T-helper 2 cell treated with Interferon-gamma antibody and Interleukin-4, amounts not matched to agents 5 μg/mL and 100 μg/mL, for 36 hours (primary cell): Measurements from ENCODE around the gene LRRTM3.

Source experiments
- DNase-seq: peaks from one replicate; pipeline ENCODE4 v3.0.0; 2021; ENCODE audit warnings: low spot score
- H3K27ac Mint-ChIP-seq: one replicate; pipeline ENCODE4 v1.8.0; 2021; ENCODE audit warnings: mild to moderate bottlenecking, mixed read lengths
- H3K27me3 Mint-ChIP-seq: one replicate; pipeline ENCODE4 v1.8.0; 2021; ENCODE audit warnings: low read depth, mixed read lengths
- H3K36me3 Mint-ChIP-seq: one replicate; pipeline ENCODE4 v1.8.0; 2021; ENCODE audit warnings: low read depth, mixed read lengths
- H3K4me1 Mint-ChIP-seq: one replicate; pipeline ENCODE4 v1.8.0; 2021; ENCODE audit warnings: low read depth, mixed read lengths
- H3K4me3 Mint-ChIP-seq: one replicate; pipeline ENCODE4 v1.8.0; 2022; ENCODE audit warnings: mild to moderate bottlenecking, moderate library complexity, mixed read lengths
- H3K9me3 Mint-ChIP-seq: one replicate; pipeline ENCODE4 v1.8.0; 2021; ENCODE audit warnings: mixed read lengths

The LRRTM3 gene

DNA sequence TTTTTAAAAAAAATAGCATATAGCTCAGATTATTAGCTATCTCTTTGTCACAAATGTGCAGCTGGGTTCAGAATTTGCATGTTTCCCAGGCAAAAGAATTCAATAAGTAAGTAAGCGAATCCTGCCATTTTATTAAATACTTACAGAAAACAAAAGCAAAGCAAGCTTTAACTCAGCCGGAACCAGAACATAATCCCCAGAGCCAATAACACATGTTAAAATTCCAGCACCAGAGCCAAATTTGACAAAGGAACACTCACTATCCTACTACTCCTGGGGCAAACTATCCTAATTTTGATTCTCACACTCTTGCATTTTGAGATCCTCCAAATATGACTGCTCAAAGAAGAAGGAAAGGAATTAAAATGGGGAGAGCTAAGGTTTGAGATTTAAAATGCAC is 32.6 kb downstream of the LRRTM3 start:
- H3K9me3 Mint-ChIP-seq, result no peaks in the 10 kb centered on the region
- H3K27ac Mint-ChIP-seq, result no peak overlapping the region
- H3K4me1 Mint-ChIP-seq, result no peaks in the 10 kb centered on the region
- H3K36me3 Mint-ChIP-seq, result no peaks in the 10 kb centered on the region
- DNase-seq, result no peak
- H3K4me3 Mint-ChIP-seq, result no peak overlapping the region
- peaks cover 7% of the 10 kb centered on the region for H3K27me3 Mint-ChIP-seq

GRCh38 chr10:66964946-66965345 is 39.1 kb downstream of the LRRTM3 start:
- Mint-ChIP-seq H3K36me3 (no peaks in the 10 kb centered on the region), H3K4me1 (no peaks in the 10 kb centered on the region), H3K27ac (no peak overlapping the region), H3K4me3 (no peak overlapping the region), H3K27me3 (no peaks in the 10 kb centered on the region), H3K9me3 (no peaks in the 10 kb centered on the region)
- DNase-seq, result no peak

DNA sequence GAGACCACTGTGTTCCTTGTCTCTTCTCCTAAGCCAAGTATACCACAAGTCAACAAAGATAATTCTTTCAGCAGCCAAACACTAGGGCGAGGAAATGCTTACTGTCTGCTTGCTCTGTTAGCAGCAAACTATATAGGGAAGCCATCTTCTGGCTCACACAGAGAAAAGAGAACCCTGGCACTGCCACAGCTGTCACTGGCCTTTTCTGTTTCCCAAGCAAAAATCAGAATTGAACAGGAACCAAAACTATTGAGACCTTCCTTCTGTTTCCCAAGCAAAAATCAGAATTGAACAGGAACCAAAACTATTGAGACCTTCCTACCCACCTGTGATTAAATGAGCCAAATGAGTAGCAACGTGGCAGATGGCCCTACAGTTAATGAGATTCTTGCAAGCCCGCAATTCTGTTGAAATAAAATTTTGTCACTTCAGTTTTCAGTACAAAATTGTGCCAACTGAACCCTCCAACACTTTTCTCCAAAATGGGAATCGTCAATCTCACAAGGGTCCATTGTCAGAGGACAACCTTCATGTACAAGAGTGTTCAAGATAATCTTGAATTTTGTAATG is 54.5 kb downstream of the LRRTM3 start:
- no peaks in the 10 kb centered on the region for H3K27me3 Mint-ChIP-seq
- H3K4me3 Mint-ChIP-seq, result no peak overlapping the region
- no peaks in the 10 kb centered on the region for H3K9me3 Mint-ChIP-seq
- no peak for DNase-seq
- no peaks in the 10 kb centered on the region for H3K36me3 Mint-ChIP-seq
- H3K27ac Mint-ChIP-seq, result no peak overlapping the region
- H3K4me1 Mint-ChIP-seq, result no peaks in the 10 kb centered on the region

DNA sequence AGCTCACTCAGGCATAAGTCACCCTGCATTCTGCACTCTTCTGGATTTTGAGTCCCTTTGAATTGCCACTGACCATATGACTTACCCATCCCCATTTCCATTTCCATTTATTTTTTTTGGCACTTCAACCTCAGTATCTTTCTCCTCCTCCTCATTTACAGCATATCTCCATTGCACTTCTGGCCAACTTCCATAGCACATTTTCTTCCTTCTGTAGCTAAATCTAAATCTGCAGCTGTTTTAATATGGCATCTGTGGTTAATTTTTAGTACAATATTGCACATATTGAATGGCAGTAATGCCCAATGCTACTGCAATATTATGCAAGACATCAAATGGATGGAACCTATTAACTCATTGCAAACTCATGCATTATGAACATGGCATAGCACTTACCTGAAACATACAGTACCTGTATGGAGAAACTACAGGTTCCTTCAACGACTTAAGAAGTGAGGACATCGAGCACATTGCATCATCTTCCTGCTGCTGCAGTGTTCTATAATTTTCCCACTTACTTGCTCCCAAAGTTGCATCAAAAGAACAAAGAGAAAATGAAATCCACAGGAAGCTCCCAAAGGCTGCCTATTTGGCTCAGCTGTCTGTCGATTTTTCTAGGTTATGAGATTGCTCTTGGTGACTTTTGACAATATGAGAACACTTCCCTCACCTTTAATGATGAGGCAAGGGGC is 55.7 kb downstream of the LRRTM3 start:
- no peaks in the 10 kb centered on the region for H3K4me1 Mint-ChIP-seq
- H3K4me3 Mint-ChIP-seq, result no peak overlapping the region
- no peaks in the 10 kb centered on the region for H3K27me3 Mint-ChIP-seq
- no peaks in the 10 kb centered on the region for H3K36me3 Mint-ChIP-seq
- H3K9me3 Mint-ChIP-seq, result no peaks in the 10 kb centered on the region
- H3K27ac Mint-ChIP-seq, result no peak overlapping the region
- DNase-seq, result no peak

DNA sequence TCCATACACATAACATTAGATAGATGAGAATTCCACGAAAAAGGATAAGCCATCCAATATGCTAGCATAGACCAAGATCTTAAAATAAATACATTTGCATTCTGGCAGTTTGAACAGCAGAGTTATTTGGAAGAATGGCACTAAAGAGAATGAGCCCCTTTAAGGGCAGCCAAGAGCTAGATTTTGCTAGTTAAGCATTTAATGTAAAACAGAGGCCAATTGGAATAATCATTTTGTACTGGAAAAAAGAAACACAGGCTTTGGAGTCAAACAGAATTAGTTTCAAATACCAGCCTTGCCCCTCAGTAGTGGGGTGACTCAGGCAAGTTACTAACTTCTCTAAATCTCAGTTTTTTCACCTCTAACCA is 56.2 kb downstream of the LRRTM3 start:
- H3K27ac Mint-ChIP-seq, result no peak overlapping the region
- no peaks in the 10 kb centered on the region for H3K9me3 Mint-ChIP-seq

GRCh38 chr10:66982792-66983474 is 57.1 kb downstream of the LRRTM3 start:
- H3K9me3 Mint-ChIP-seq, result no peaks in the 10 kb centered on the region
- no peak overlapping the region for H3K27ac Mint-ChIP-seq

More for the DNA sequence above, 56.2 kb downstream of the LRRTM3 start:
- Mint-ChIP-seq H3K36me3 (no peaks in the 10 kb centered on the region), H3K4me3 (no peak overlapping the region), H3K4me1 (no peaks in the 10 kb centered on the region), H3K27me3 (no peaks in the 10 kb centered on the region)
- DNase-seq, result no peak

GRCh38 chr10:66983475-66983818 is 57.6 kb downstream of the LRRTM3 start:
- Mint-ChIP-seq H3K27ac (no peak overlapping the region), H3K9me3 (no peaks in the 10 kb centered on the region), H3K4me1 (no peaks in the 10 kb centered on the region), H3K27me3 (no peaks in the 10 kb centered on the region), H3K36me3 (no peaks in the 10 kb centered on the region), H3K4me3 (no peak overlapping the region)
- DNase-seq, result no peak

More at GRCh38 chr10:66982792-66983474, 57.1 kb downstream of the LRRTM3 start:
- no peaks in the 10 kb centered on the region for H3K36me3 Mint-ChIP-seq
- no peak overlapping the region for H3K4me3 Mint-ChIP-seq
- H3K4me1 Mint-ChIP-seq, result no peaks in the 10 kb centered on the region
- DNase-seq, result no peak
- no peaks in the 10 kb centered on the region for H3K27me3 Mint-ChIP-seq

DNA sequence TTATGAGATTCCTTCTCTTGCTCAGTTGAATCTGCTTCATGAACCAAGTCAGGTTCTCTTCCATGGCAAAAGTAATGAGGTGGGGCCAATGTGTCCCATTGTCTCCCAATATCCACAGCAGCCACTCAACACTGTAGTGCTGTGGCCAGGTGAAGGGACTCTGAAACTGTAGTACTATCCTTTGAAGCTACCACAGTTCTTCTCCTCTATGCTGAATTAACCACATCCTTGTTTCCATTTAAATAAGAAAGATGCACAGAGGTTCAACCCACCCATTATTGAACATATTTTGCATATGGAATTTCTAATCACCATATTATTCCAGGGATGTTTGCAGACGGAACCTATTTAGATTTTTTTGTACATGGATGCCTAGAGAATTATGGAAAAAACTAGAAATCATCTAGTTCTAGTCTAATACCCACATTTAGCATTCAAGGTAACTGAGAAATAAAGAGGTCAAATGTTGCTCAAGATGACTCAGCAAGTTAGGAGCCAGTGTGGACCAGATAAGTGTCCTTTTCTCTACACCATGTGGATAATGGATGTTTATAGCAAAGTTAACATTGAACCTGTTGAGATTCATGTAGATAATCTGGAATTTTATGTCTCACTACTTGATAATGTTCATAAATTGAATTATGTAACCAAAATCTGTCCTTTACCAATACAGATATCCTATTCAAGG is 64.5 kb downstream of the LRRTM3 start:
- Mint-ChIP-seq H3K27me3 (peaks cover 2% of the 10 kb centered on the region), H3K36me3 (no peaks in the 10 kb centered on the region), H3K4me1 (peaks cover 1% of the 10 kb centered on the region), H3K9me3 (no peaks in the 10 kb centered on the region), H3K4me3 (no peak overlapping the region), H3K27ac (no peak overlapping the region)
- no peak for DNase-seq

DNA sequence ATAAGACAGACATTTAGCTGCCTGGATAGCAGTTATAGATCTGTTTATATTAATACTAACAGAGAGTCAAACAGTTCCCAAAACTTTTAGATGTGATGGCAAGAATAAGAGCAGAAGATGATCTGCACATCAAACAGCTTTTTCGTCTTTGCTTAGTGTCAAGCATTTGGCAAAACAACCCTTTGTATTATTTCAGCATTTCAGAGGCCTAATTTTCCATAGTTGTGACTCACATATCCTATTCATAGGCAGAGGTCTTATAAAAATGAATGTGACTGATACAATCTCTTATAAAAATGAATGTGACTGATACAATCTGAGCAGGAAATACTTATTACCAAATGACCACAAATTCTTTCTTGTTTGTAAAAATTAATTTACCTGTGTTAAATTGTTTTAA is 71.2 kb downstream of the LRRTM3 start:
- Mint-ChIP-seq H3K27ac (no peak overlapping the region), H3K36me3 (no peaks in the 10 kb centered on the region), H3K27me3 (peaks cover 2% of the 10 kb centered on the region), H3K4me3 (no peak overlapping the region), H3K9me3 (no peaks in the 10 kb centered on the region), H3K4me1 (no peaks in the 10 kb centered on the region)
- DNase-seq, result no peak

DNA sequence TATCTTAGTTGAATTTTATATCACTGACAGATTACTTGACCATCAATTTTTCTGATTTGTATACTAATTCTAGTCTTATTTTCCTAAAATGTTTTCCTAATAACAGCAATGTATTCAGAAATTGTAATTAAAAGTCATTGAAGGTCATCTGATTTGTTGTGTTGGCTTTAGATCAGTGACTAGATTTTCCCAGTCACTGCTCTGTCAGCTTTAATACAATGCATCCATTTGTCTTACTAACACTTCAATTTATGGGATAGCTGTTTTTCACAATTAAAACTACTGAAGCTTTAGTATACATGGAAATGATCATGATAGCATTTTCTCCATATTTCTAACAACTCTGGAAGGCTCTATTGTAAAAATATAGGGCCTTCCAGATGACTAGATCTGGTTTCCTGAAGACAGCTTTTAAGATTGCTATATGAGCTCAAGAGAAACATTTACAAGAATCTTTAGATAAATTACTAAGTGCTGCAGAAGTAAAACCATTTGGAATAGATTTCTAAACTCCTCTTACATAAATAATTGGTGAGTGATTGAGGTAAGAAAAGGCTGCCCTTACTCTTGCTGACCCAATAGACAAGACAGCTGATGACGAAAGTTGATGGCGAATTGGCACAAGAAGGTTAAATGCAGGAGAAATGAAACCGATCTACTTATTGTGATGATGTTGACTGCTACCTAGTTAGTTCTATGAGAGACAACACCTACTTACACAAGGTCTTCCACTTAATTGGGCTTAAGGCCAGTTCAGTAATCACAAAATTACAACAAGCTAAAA is 74.1 kb downstream of the LRRTM3 start:
- Mint-ChIP-seq H3K9me3 (no peaks in the 10 kb centered on the region), H3K36me3 (no peaks in the 10 kb centered on the region), H3K4me3 (no peak overlapping the region), H3K27ac (no peak overlapping the region), H3K27me3 (peaks cover 6% of the 10 kb centered on the region), H3K4me1 (no peaks in the 10 kb centered on the region)
- DNase-seq, result no peak

- H3K27me3 Mint-ChIP-seq, result peaks cover 5% of the 10 kb centered on the region
- H3K4me1 Mint-ChIP-seq, result no peaks in the 10 kb centered on the region
- H3K36me3 Mint-ChIP-seq, result no peaks in the 10 kb centered on the region
- H3K27ac Mint-ChIP-seq, result no peak overlapping the region
- H3K9me3 Mint-ChIP-seq, result no peaks in the 10 kb centered on the region
- DNase-seq, result no peak
- H3K4me3 Mint-ChIP-seq, result no peak overlapping the region
These were observed 78.9 kb downstream of the LRRTM3 start for GRCh38 chr10:67004690-67005089.

- no peaks in the 10 kb centered on the region for H3K4me1 Mint-ChIP-seq
- no peak overlapping the region for H3K27ac Mint-ChIP-seq
- no peak for DNase-seq
- no peaks in the 10 kb centered on the region for H3K9me3 Mint-ChIP-seq
- H3K36me3 Mint-ChIP-seq, result no peaks in the 10 kb centered on the region
- H3K27me3 Mint-ChIP-seq, result peaks cover 6% of the 10 kb centered on the region
- no peak overlapping the region for H3K4me3 Mint-ChIP-seq
These were observed 80.1 kb downstream of the LRRTM3 start for GRCh38 chr10:67005981-67006380.

DNA sequence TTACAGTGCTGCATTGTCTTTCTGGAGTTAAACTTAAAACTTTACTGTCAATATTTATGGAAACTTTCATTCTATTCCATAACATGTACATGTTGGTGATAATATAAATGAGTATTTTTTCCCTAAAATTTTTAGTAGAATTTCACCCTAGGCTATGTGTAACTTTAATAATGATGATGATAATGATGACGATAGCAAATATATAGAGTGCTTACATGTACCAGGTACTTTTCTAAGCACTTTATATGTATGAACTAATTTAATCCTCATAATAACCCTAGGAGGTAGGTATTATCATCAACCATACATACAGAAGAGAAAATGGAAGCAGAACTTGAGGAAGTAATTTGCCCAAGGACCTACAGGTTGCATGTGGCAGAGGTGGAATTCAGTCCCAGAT is 85.6 kb downstream of the LRRTM3 start:
- peaks cover 3% of the 10 kb centered on the region for H3K9me3 Mint-ChIP-seq
- H3K4me1 Mint-ChIP-seq, result peaks cover 10% of the 10 kb centered on the region
- no peaks in the 10 kb centered on the region for H3K36me3 Mint-ChIP-seq
- no peak overlapping the region for H3K4me3 Mint-ChIP-seq
- H3K27ac Mint-ChIP-seq, result no peak overlapping the region
- peaks cover 2% of the 10 kb centered on the region for H3K27me3 Mint-ChIP-seq
- DNase-seq, result no peak

- no peaks in the 10 kb centered on the region for H3K36me3 Mint-ChIP-seq
- no peak overlapping the region for H3K27ac Mint-ChIP-seq
- DNase-seq, result no peak
- H3K27me3 Mint-ChIP-seq, result peaks cover 2% of the 10 kb centered on the region
- H3K9me3 Mint-ChIP-seq, result peaks cover 5% of the 10 kb centered on the region
- peaks cover 11% of the 10 kb centered on the region for H3K4me1 Mint-ChIP-seq
- H3K4me3 Mint-ChIP-seq, result no peak overlapping the region
These were observed 86.1 kb downstream of the LRRTM3 start for GRCh38 chr10:67011981-67012380.
